ENCODE results near the gene TGFB1I1. TPM values are rescaled to one million over a fixed set of nuclear protein-coding genes. Genes with fewer than 3 reads are reported as not detected.

Gene TGFB1I1
- total and polyA plus RNA-seq, 2 experiments from 2014 or later = 4.1 to 4.2 TPM

- 0 out of 2 replicates have a peak, but pooled peaks cover 2% of the 10 kb centered on the region for H4K20me1 ChIP-seq (replicated peaks; ENCODE audit: insufficient read depth)
- peaks cover 46% of the 10 kb centered on the region for H3K27me3 ChIP-seq (ENCODE audit: insufficient read depth)
- no peaks in the 10 kb centered on the region for H3K4me1 ChIP-seq (ENCODE audit: insufficient read depth)
- Mint-ChIP-seq H3K4me1 (peaks cover 4% of the 10 kb centered on the region; the same call in 2 of the 3 replicates), H3K27ac (no peak overlapping the region), H3K9me3 (peaks cover 13% of the 10 kb centered on the region; the same call in 2 of the 3 replicates), H3K36me3 (ENCODE audit: low read depth) (peaks cover 4% of the 10 kb centered on the region; the same call in 1 of the 3 replicates), H3K4me3 (no peak overlapping the region), H3K27me3 (ENCODE audit: insufficient read depth, low read depth, poor library complexity) (peaks cover 20% of the 10 kb centered on the region)
- H3K9me2 ChIP-seq (ENCODE audit: insufficient read depth) = no peaks in the 10 kb centered on the region
- H3K79me2 ChIP-seq (replicated peaks; ENCODE audit: insufficient read depth) = no peaks in the 10 kb centered on the region
- H3K36me3 ChIP-seq (ENCODE audit: insufficient read depth) = no peaks in the 10 kb centered on the region
- H2AFZ ChIP-seq = no peak overlapping the region
- no peak for TF ChIP-seq POLR2AphosphoS5 (IDR thresholded peaks at IDR 0.05; ENCODE audit: low read depth)
- no peak for TF ChIP-seq EZH2 (IDR thresholded peaks at IDR 0.05; ENCODE audit: low read depth, unreplicated experiment)
- TF ChIP-seq STAT1 (IDR thresholded peaks at IDR 0.05; ENCODE audit: unreplicated experiment) = no peak
- TF ChIP-seq EZH2phosphoT487 (IDR thresholded peaks at IDR 0.05; ENCODE audit: unreplicated experiment) = no peak
- no peak for TF ChIP-seq JUNB (IDR thresholded peaks at IDR 0.05; ENCODE audit: unreplicated experiment)
- TF ChIP-seq ZNF462 (CRISPR knock-in tag; IDR thresholded peaks at IDR 0.05) = no peak
- no peak for TF ChIP-seq CREB1 (CRISPR knock-in tag; IDR thresholded peaks at IDR 0.05; ENCODE audit: low read depth)
- TF ChIP-seq REST (IDR thresholded peaks at IDR 0.05; ENCODE audit: unreplicated experiment) = no peak
- no peak for TF ChIP-seq ZNF114 (CRISPR knock-in tag; IDR thresholded peaks at IDR 0.05)
- TF ChIP-seq, protein P1, sequence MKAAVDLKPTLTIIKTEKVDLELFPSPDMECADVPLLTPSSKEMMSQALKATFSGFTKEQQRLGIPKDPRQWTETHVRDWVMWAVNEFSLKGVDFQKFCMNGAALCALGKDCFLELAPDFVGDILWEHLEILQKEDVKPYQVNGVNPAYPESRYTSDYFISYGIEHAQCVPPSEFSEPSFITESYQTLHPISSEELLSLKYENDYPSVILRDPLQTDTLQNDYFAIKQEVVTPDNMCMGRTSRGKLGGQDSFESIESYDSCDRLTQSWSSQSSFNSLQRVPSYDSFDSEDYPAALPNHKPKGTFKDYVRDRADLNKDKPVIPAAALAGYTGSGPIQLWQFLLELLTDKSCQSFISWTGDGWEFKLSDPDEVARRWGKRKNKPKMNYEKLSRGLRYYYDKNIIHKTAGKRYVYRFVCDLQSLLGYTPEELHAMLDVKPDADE (IDR thresholded peaks at IDR 0.05) = no peak
- no peak for TF ChIP-seq ZNF331 (CRISPR knock-in tag; IDR thresholded peaks at IDR 0.05; ENCODE audit: low read depth)
- TF ChIP-seq NANOG (IDR thresholded peaks at IDR 0.05; ENCODE audit: borderline replicate concordance) = no peak
- TF ChIP-seq, protein P2, sequence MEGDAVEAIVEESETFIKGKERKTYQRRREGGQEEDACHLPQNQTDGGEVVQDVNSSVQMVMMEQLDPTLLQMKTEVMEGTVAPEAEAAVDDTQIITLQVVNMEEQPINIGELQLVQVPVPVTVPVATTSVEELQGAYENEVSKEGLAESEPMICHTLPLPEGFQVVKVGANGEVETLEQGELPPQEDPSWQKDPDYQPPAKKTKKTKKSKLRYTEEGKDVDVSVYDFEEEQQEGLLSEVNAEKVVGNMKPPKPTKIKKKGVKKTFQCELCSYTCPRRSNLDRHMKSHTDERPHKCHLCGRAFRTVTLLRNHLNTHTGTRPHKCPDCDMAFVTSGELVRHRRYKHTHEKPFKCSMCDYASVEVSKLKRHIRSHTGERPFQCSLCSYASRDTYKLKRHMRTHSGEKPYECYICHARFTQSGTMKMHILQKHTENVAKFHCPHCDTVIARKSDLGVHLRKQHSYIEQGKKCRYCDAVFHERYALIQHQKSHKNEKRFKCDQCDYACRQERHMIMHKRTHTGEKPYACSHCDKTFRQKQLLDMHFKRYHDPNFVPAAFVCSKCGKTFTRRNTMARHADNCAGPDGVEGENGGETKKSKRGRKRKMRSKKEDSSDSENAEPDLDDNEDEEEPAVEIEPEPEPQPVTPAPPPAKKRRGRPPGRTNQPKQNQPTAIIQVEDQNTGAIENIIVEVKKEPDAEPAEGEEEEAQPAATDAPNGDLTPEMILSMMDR (conservative IDR thresholded peaks at IDR 0.05; ENCODE audit: low read depth in 2 of 2) = no peak
- no peak overlapping the region for H3K4me3 ChIP-seq
- no peak overlapping the region for H3K27ac ChIP-seq (ENCODE audit: low read depth)
- ATAC-seq = no peak
- no peaks in the 10 kb centered on the region for H3F3A ChIP-seq (replicated peaks; ENCODE audit: low read depth)
- no peak overlapping the region for H3K4me2 ChIP-seq
- DNase-seq (ENCODE audit: low spot score) = no peak
Measured at GRCh38 chr16:31429796-31430195, 42.2 kb upstream of the TGFB1I1 start.

Data from GM23338 (cell line).